Activated T-cell treated with anti-CD3 and anti-CD28 coated beads for 24 hours (primary cell): ENCODE measurements around the gene GALNT7.

Source experiments
- DNase-seq: peaks from one replicate; pipeline ENCODE4 v3.0.0-alpha.2; 2020; ENCODE audit warnings: low read depth

The GALNT7 gene

GRCh38 chr4:173357939-173358338 is 189.3 kb downstream of the GALNT7 start:
- DNase-seq: no peak

- no peak for DNase-seq
Observed at GRCh38 chr4:173360587-173361221, 192.1 kb downstream of the GALNT7 start.

- DNase-seq: no peak
Observed at GRCh38 chr4:173362666-173363065, 194.1 kb downstream of the GALNT7 start.

GRCh38 chr4:173365359-173365996 is 196.9 kb downstream of the GALNT7 start:
- no peak for DNase-seq

GRCh38 chr4:173367285-173367684 is 198.7 kb downstream of the GALNT7 start:
- DNase-seq: no peak

GRCh38 chr4:173367946-173368345 is 199.3 kb downstream of the GALNT7 start:
- no peak for DNase-seq

GRCh38 chr4:173370130-173370476 is 201.5 kb downstream of the GALNT7 start:
- DNase-seq: no peak

GRCh38 chr4:173370477-173371291 is 202.1 kb downstream of the GALNT7 start, which contains the start of gene SAP30:
Gene SAP30 (plus strand): TSS chr4:173370954. CDS start chr4:173371183, 229 bp downstream.
- peak; percentile 93 for DNase-seq

- DNase-seq: peak; percentile 7
Observed at GRCh38 chr4:173371292-173372192, 202.9 kb downstream of the GALNT7 start.
